DND-41 (cell line): ENCODE results near the gene TCEAL5.

Source experiments
- EZH2 ChIP-seq: IDR thresholded peaks from 3 replicates; pipeline ENCODE4 v1.6.1; 2012; ENCODE audit warnings: borderline replicate concordance, low read depth, mild to moderate bottlenecking, moderate library complexity, low read length, inconsistent platforms; ENCODE audit not compliant: severe bottlenecking
- TF ChIP-seq, protein P1 (sequence below): IDR thresholded peaks from 2 replicates; pipeline ENCODE4 v1.5.1; 2012; ENCODE audit warnings: borderline replicate concordance, low read length, moderate library complexity, mild to moderate bottlenecking; ENCODE audit not compliant: poor library complexity, severe bottlenecking; ENCODE audit errors: extremely low read depth

GRCh38 chrX:103309860-103310554 is 33.5 kb upstream of the TCEAL5 start:
- TF ChIP-seq, protein P1, sequence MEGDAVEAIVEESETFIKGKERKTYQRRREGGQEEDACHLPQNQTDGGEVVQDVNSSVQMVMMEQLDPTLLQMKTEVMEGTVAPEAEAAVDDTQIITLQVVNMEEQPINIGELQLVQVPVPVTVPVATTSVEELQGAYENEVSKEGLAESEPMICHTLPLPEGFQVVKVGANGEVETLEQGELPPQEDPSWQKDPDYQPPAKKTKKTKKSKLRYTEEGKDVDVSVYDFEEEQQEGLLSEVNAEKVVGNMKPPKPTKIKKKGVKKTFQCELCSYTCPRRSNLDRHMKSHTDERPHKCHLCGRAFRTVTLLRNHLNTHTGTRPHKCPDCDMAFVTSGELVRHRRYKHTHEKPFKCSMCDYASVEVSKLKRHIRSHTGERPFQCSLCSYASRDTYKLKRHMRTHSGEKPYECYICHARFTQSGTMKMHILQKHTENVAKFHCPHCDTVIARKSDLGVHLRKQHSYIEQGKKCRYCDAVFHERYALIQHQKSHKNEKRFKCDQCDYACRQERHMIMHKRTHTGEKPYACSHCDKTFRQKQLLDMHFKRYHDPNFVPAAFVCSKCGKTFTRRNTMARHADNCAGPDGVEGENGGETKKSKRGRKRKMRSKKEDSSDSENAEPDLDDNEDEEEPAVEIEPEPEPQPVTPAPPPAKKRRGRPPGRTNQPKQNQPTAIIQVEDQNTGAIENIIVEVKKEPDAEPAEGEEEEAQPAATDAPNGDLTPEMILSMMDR = no peak
- no peak for TF ChIP-seq EZH2
